RWPE2 (cell line): ENCODE measurements around the gene NSMF.

Source experiments
- ATAC-seq: fragments of 200-7000 bp; cut with Tn5 transposase; 3 replicates; pipeline ENCODE4 v1.9.1; 2021; ENCODE audit warnings: low read depth
- DNase-seq: peaks from one replicate; pipeline ENCODE4 v3.0.0-alpha.2; 2020; ENCODE audit warnings: low spot score
- H3K27ac ChIP-seq: fragments of 450-650 bp; 2 replicates; pipeline ENCODE4 v1.5.1; 2017; ENCODE audit warnings: mild to moderate bottlenecking; ENCODE audit not compliant: poor library complexity, severe bottlenecking
- H3K27me3 ChIP-seq: fragments of 250-450 bp; sonication (Bioruptor Pico); 2 replicates; pipeline ENCODE4 v1.5.1; 2021; ENCODE audit warnings: mild to moderate bottlenecking, moderate library complexity; ENCODE audit not compliant: insufficient read depth, poor library complexity, severe bottlenecking
- H3K36me3 ChIP-seq: fragments of 250-450 bp; sonication (Bioruptor Pico); 2 replicates; pipeline ENCODE4 v1.5.1; 2020; ENCODE audit warnings: low read depth, mild to moderate bottlenecking, moderate library complexity
- H3K4me1 ChIP-seq: fragments of 250-450 bp; sonication (Bioruptor Pico); 2 replicates; pipeline ENCODE4 v1.5.1; 2021; ENCODE audit warnings: mild to moderate bottlenecking, moderate library complexity; ENCODE audit not compliant: insufficient read depth, poor library complexity, severe bottlenecking
- H3K4me3 ChIP-seq: fragments of 250-450 bp; sonication (Bioruptor Pico); 2 replicates; pipeline ENCODE4 v1.5.1; 2021; ENCODE audit warnings: mild to moderate bottlenecking, moderate library complexity; ENCODE audit not compliant: severe bottlenecking
- H3K9me3 ChIP-seq: fragments of 250-450 bp; sonication (Bioruptor Pico); 2 replicates; pipeline ENCODE4 v1.5.1; 2021; ENCODE audit warnings: mild to moderate bottlenecking, moderate library complexity; ENCODE audit not compliant: severe bottlenecking
- TF ChIP-seq, protein P1 (sequence below): fragments of 450-650 bp; IDR thresholded peaks from one replicate; pipeline ENCODE4 v1.5.1; 2017; ENCODE audit warnings: mild to moderate bottlenecking, moderate library complexity; ENCODE audit not compliant: poor library complexity, severe bottlenecking

NSMF gene

DNA sequence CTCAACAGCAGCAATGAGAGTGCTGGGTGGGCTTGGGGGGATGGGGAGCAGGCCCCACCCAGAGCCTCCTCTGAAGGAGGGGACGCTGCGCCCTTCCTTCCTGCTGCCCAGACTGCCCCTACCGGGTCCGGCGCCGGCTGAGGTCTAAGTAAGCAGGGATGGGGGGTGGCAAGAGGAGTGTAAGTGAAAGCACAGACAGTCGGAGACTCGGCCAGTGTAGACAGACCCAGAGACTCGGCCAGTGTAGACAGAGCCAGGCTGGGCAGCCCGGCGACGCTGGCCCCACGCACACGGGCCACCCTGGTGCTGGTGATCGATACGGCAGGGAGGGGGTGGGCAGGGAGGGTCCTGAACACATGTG, 10.6 kb downstream of the NSMF start:
- Histone ChIP-seq H3K27ac (no peak overlapping the region), H3K4me1 (peaks cover 4% of the 10 kb centered on the region), H3K27me3 (no peaks in the 10 kb centered on the region), H3K9me3 (no peaks in the 10 kb centered on the region), H3K4me3 (no peak overlapping the region), H3K36me3 (peaks cover 13% of the 10 kb centered on the region)
- ATAC-seq = no peak
- TF ChIP-seq, protein P1, sequence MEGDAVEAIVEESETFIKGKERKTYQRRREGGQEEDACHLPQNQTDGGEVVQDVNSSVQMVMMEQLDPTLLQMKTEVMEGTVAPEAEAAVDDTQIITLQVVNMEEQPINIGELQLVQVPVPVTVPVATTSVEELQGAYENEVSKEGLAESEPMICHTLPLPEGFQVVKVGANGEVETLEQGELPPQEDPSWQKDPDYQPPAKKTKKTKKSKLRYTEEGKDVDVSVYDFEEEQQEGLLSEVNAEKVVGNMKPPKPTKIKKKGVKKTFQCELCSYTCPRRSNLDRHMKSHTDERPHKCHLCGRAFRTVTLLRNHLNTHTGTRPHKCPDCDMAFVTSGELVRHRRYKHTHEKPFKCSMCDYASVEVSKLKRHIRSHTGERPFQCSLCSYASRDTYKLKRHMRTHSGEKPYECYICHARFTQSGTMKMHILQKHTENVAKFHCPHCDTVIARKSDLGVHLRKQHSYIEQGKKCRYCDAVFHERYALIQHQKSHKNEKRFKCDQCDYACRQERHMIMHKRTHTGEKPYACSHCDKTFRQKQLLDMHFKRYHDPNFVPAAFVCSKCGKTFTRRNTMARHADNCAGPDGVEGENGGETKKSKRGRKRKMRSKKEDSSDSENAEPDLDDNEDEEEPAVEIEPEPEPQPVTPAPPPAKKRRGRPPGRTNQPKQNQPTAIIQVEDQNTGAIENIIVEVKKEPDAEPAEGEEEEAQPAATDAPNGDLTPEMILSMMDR = no peak
- no peak for DNase-seq

DNA sequence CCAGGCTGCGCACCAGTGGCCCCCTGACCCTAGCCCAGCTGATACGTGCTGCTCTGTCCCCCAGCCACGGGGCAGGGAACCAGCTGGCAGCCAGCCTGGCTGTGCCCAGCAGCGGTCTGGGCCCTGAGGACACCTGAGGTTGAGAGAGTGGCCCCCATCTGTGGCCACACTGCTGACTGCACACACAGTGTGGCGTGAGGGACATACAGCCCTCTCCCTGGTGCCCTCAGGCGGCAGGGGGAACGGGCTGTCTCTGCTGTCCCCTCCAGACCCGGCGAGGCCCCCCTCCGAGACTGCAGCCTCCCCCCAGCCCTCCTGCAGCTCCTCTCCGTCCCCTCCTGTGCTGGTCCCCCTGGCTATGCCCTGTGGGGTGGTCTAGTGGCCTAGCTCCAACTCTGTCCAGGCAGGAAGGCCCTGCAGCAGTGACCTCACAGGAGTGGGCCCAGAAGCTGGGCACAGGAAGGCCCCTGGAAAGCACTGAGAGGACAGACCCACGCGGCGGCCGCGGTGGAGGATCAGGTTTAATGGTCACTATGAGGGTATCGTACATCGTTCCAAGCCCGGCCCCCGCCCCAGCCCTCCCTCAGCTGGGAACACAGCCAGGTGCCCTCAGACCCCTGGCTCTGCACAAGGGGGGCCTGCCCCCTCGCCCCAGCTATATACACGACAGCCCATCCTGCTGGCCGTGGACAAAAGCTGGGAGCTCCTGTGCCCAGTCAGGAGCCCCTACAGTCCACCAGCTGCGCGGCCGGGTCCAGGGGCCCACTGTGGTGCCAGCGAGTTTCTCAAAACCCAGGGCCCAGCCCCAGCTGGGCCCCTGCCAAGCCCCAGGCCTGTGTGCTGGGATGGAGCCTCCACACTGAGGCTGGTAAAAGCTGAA, 11.2 kb downstream of the NSMF start:
- H3K9me3 ChIP-seq = no peaks in the 10 kb centered on the region
- H3K27ac ChIP-seq = no peak overlapping the region
- no peak overlapping the region for H3K4me3 ChIP-seq
- no peak for ATAC-seq
- H3K4me1 ChIP-seq = peaks cover 4% of the 10 kb centered on the region
- H3K27me3 ChIP-seq = no peaks in the 10 kb centered on the region
- TF ChIP-seq, protein P1 = no peak
- peaks cover 7% of the 10 kb centered on the region for H3K36me3 ChIP-seq
- DNase-seq = no peak

DNA sequence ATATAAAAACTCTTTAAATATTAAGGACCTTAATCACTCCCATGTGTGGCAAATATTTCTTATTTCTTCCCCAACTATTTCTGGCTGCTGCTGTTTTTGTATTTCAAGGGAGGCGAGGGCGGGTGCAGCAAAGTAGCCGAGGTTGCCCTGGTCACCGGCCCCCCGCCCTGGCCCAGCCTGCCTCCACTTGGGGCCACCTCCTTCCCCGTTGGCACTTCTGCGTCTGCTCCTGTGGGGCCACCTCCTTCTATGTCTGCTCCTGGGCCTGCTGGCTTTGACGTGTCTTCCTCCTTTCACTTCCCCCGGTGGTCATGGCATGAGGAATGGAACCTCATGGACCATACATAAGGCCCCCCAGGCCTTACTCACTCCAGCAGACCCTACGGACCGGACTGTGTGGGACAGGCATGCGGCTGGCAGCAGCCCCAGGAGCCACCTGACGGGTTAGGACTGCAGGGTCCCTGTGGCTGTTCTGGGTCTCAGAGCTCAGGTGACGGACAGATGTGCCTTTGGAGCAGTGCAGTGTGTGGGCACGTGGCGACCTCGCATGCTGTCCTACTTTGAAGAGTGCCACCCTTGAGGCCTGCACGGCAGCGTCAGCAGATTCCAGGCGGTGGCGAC, 12.2 kb downstream of the NSMF start:
- no peak for DNase-seq
- Histone ChIP-seq H3K27me3 (no peaks in the 10 kb centered on the region), H3K9me3 (no peaks in the 10 kb centered on the region), H3K4me3 (no peak overlapping the region), H3K27ac (no peak overlapping the region), H3K4me1 (peaks cover 4% of the 10 kb centered on the region), H3K36me3 (no peaks in the 10 kb centered on the region)
- TF ChIP-seq, protein P1 = no peak
- ATAC-seq = no peak

DNA sequence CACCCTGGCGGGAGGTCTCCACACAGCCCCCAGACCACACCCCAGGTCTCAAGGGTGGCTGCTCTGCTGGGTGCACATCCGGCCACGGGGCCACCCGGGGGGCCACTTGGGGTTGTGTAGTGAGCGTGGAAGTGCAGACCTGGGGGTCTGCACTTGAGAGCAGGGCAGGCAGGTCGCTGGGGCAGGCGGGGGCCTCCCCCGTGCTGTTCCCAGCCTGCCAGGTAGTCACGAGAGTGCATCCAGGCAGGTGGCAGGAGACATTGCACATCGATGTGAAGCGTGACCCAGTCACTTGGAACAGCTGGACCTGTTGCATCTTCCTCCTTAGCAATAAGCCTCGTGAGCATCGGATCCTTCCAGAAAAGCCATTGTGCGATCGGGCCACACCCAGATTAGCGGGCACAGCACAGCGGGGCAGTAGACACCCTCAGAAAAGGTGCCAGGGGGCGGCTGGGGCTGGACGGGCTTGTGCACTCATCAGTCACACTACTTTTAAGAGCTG, 13.2 kb downstream of the NSMF start:
- H3K4me1 ChIP-seq = peaks cover 4% of the 10 kb centered on the region
- DNase-seq (no peak), ATAC-seq (no peak)
- no peaks in the 10 kb centered on the region for H3K36me3 ChIP-seq
- no peak overlapping the region for H3K4me3 ChIP-seq
- H3K27me3 ChIP-seq = no peaks in the 10 kb centered on the region
- no peak overlapping the region for H3K27ac ChIP-seq
- TF ChIP-seq, protein P1 = no peak
- no peaks in the 10 kb centered on the region for H3K9me3 ChIP-seq
